GM19372 (cell line): Measurements from ENCODE around the gene TXNDC5.

Experiments used
- ATAC-seq: cut with Tn5 transposase; IDR thresholded peaks from one replicate; pipeline ENCODE4 v1.9.1; 2021; ENCODE audit warnings: mild to moderate bottlenecking, low read depth, moderate library complexity; ENCODE audit not compliant: unreplicated experiment

The TXNDC5 gene

GRCh38 chr6:7910654-7911344, at the start of gene TXNDC5:
TXNDC5 (minus strand) TSS chr6:7910788; CDS start chr6:7910776, 12 bp downstream.
- peak; percentile 70 for ATAC-seq

DNA sequence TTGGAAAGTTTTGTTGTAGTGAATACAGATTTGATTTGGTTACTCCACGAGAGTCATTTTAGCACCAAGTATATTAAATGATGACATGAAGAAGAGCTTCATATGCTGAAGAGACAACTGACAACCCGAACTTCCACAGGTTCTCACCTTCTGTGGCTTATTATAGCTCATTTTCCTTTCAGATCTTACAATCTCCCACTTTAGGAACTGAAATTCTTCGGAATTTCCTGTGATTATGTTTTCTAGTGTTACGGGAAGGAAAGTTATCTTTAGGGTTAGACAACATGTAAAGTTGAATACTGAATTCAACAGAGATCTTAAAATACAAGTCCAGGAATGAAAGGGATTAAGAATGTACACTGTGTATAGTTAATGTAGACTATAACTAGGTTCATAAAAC, 49.6 kb upstream of the TXNDC5 start:
- ATAC-seq = no peak

- no peak for ATAC-seq
Measured at GRCh38 chr6:7959453-7959852, 48.9 kb upstream of the TXNDC5 start.

DNA sequence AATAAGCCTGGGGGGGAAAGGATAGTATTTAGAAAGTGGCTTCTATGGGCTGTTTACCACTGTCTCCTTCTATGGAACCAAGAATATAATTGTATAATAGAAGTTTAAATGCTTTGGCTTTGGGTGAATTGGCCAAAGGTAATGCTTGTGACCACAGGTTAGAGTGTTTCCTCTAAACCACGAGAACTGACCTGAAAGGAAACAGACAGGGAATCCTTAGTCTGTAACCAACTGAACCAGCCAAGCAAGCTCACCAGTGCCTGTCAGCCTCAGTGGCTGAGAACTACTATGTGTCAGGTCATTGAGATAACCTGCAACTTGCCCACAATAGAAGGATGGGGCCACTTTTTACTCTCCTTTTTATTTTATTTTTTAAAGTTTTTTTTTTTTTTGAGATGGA, 47.9 kb upstream of the TXNDC5 start:
- ATAC-seq = no peak

DNA sequence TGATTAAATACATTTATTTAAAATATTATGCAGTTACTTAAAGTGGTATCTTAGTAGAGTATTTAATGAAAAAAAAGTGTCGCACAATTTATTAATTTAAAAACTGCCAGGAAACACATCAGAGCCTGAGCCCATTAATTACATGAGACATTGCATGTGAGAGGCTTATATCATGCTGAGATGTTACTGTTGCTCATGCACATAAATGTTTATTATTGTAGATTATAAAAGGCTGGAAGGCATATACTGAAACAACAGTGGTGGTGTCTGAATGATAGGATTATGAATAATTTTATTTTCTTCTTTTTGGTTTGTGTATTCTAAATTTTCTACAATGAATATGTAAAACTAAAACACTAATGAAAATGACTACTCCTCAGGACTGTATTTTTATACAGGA, 45.7 kb upstream of the TXNDC5 start:
- ATAC-seq = no peak

GRCh38 chr6:7954477-7955200, 44.1 kb upstream of the TXNDC5 start:
- no peak for ATAC-seq

GRCh38 chr6:7953753-7954152, 43.2 kb upstream of the TXNDC5 start:
- ATAC-seq = no peak

DNA sequence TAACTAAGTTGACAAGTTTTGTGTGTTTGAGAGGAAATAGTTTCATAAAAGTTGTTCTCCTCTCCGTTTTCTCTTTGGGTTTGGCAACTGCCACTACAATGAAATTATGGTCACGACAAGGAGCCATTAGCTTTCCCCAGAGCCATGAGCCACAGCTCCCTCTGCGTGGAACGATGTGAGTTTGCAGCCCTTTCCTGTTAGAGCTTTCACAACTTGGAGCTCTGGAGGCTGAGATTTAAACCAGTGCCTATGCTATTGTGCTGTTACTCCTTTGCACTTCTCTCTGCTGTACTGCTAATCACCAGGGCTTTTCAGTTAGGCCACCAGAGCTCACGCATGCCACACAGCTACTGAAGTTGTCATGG, 29.3 kb upstream of the TXNDC5 start:
- peak; percentile 40 for ATAC-seq

DNA sequence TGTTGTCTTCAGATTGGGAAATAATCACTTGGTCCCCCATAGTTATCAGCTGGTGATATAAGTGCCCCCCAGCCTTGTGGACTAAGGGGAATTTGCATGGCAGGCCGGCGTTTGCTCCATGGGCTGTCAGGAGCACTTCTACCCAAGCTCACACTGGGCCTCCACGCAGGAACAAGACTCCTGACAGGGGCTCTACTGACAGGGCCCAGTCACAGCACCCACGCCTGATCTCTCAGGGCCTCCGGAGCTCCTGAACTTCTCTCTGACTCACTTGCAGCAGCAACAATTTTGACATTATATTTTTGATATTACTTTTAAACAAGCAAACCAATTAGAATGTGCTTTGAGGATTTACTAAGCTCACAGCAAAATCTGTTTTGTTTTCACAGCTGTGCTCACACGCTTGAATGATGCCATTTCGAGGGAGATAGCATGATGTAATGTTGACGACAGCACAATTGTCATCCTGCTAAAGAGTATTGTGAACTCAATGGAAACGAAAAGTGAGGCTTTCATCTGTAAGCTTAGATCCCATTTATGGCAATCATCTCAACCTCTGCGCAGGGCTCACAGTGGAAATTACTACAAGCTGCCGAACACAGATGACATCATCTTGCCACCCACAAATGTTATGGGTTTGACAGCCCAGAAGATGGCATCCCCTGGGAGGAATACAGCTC, 28.7 kb upstream of the TXNDC5 start:
- ATAC-seq = peak; percentile 59

- ATAC-seq = no peak
Measured at GRCh38 chr6:7938562-7939183, 28.1 kb upstream of the TXNDC5 start.

DNA sequence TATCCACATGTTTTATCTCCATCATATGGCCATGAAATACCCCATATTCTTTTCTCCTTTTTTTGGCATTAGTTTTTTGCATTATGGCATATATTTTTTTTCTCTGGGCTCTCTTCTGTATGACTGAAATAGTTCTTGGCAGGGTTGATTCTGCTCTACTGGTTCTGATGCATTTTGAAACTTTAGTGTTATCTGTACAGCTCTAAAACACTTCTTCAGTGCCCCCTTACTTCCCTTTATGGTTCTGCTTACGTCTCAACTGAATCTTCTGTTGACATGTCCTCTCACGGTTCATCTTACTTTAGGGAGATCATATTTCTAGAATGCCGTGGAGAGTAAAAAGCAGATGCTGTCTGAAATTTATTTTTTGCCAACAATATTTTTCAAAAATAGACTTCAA, 23.2 kb upstream of the TXNDC5 start:
- peak; percentile 90 for ATAC-seq

DNA sequence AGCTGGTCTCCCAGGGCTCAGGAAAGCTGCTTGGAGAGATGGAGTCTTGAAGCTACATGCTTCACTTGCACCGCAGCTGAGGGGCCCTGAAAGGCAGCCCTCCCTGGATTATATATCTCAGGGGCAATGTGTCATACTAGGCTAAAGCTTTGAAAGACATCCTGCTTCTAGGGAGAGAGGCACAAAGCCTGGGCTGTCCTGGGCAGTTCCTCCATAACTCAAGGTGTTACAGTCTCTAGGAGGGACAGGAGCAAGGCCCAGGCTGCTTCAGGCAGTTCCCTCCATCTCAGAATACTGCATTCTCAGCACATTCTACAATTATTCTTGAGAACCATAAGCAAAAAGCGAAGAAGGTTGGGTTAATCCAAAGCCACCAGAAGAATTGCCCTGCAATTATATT, 22.0 kb upstream of the TXNDC5 start:
- ATAC-seq = no peak

DNA sequence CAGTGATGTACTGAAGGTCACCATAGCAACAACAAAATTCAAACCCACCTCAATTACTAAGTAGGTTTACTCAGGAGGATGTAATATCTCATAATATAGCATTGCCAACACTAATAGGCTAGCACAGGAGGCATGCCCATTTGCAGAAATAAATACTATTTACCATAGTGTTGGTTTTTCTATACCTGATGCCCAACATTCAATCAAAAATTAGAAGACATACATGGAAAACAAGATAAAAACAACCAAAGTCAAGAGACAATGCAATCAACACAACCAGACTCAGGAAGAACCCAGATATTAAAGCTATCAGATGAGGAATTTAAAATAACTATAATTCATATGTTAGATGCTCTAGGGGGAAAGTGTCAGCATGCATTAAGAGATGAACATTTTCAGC, 14.3 kb upstream of the TXNDC5 start:
- ATAC-seq = no peak

DNA sequence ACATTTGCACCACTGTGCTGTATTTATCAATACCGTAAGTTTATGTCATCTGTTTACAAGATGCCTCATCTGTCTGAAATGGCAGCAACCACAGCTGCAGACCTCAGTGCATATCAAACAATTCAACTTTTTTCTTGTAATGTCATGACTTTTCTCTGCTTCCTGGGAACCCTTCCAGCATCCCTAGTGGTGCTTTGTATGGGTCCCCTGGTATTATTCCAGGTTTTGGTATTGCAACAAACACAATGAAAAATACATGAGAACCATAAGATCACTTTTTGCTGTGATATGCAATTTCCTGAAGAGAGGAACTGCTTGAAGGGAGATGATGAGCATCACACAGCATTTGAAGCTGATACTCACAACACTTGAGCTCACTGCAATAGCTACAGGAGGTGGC, 12.0 kb upstream of the TXNDC5 start:
- no peak for ATAC-seq

DNA sequence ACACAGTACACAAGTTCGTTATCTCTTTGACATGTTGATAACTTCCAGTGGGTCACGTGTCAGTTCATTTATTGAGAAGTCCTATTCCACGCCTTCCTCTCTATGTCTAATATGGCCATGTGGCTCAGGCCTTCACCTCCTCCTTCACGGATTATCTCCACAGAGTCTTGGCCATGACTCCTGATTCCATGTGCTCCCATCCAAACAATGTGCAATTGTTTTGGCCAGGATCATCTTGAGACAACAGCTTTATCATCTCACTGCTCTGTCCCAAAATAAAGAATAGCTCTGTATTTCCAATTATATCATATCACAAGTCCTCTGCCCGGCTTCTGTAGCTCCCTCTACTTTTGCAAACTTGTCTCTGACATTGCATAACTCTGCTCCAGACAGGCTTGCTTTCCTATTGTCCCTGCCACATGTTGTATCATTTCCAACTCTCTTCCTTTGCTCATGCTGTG, 11.1 kb upstream of the TXNDC5 start:
- no peak for ATAC-seq

- no peak for ATAC-seq
Measured at GRCh38 chr6:7921046-7921445, 10.5 kb upstream of the TXNDC5 start.

GRCh38 chr6:7920425-7920824, 9.8 kb upstream of the TXNDC5 start:
- ATAC-seq = no peak

DNA sequence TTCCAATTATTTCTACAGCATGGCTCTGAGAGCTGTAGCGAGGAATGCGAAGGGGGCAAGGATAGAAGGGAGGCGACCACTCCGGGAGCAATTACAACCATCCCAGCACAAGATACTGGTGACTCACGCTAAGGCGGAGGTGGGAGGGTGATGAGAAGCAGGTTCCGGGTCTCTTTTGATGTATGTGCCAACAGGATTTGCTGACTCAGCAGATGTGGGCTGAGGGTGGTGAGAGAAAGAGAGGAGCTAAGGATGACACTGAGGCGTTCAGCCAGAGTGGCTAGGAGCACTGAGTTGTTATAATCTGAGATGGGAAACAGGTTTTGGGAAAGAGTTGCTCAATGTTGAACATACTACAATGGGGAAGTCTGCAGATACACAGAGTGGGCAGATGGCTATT, 9.3 kb upstream of the TXNDC5 start:
- ATAC-seq = no peak

DNA sequence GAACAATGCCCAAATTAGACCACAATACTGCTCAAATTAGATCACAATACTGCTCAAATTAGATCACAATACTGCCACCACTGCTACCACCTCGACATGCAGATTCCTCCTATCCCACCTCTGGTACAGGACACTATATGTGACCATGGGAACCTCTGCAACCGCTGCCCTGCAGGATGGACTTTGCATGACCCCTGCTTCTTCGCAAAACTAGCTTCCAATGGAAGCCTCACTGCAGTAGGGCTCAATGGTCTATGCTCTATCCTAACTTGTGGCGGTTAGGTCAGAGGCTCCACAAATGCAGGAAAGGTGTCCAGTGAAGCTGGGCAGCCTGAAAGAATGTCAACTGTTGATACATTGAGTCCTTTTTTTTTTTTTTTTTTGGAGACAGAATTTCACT, 7.8 kb upstream of the TXNDC5 start:
- ATAC-seq = no peak

DNA sequence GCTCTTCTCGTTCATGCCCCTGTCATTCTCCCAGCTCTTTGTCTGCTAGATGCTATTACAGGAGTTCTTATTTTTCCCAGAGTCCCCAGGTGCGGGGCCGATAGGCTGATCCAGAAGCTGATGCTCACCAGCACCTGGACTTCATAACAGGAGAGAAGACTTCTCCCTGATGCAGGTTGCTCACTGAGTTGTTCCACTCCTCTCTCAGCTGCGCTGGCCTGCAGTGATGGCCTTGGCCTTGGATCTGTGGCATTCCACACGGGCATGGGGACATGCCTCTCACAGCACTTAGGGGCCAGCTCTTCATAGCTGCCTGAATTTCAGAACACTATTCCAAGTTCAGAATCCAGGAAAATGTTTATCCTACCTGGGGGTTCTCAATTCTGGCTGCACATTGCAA, 7.1 kb upstream of the TXNDC5 start:
- no peak for ATAC-seq

- ATAC-seq = peak; percentile 87
Measured at GRCh38 chr6:7916959-7917358, 6.4 kb upstream of the TXNDC5 start.
